Measurements from ENCODE around the gene NRG3.

NRG3 gene

DNA sequence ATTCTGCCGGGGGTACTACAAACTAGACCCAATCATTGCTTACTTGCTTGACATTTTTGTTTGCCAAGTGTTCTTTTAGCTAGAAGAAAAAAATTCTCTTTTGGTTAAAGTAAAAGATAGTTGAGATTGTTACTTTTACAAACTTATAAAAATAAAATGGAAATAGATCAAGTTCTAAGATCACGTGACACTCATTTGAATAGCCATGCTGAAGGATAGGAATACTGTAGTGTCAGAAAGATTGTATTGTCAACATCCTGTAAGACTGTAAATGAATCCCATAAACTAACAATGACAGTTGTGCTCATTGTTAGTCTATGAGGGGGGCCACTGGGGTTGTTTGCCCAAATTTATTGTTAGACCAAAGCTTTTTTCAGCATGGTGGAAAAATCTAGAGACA, 10.5 kb downstream of the NRG3 start:
- DNase-seq: no peak

DNA sequence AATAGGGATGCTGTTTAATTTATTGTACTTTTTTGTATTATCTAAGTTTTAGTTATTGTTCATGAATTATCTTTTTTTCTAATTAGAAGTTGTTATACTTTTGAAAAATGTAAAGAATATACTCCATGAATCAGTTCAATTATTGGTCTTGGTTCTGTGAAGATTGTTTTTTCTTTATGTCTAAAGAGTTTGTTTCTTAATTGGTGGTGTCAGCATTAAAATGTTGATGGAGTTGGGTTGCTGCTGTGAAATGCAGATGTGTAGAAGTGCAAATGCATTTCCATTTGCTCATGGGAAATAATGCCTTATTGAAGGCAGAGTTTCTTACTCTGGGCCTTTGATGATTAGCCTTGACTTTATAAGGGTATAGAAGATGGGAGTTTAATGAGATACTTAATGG, 11.9 kb downstream of the NRG3 start:
- DNase-seq: no peak

DNA sequence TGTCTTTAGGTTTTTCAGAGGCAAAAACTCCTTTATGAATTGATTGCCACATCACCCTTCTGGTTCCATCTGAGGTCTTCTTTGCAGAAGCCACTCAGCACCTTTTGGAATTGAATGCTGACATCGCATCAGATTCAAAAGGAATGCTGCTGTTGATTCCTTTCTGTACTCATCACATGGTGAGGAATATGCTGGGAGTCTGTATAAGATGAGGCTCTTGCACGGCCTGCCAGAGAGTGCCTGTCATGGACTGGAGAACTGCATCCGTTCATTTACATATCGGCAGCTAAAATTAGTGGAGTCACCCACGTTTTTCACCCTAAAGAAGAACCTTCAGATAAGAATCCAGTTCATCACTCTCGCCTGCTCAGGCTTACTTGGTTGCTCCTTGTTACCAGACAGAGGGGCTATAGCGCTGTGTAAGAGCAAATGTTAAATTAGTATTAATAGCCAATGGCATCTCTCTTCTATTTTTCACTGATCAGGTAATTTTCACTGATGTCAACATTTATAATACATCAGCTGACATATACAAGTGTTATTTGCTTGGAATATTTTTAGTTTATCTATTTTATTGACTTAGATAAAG, 14.3 kb downstream of the NRG3 start:
- no peak for DNase-seq

- no peak for DNase-seq
Measured at GRCh38 chr10:81894616-81895015, 19.6 kb downstream of the NRG3 start.

GRCh38 chr10:81898518-81898917, 23.5 kb downstream of the NRG3 start:
- DNase-seq: no peak

- no peak for DNase-seq
Measured at GRCh38 chr10:81900989-81901388, 26.0 kb downstream of the NRG3 start.

- DNase-seq: no peak
Measured at GRCh38 chr10:81903472-81903871, 28.5 kb downstream of the NRG3 start.

GRCh38 chr10:81905161-81905560, 30.2 kb downstream of the NRG3 start:
- DNase-seq: no peak

GRCh38 chr10:81909453-81909852, 34.5 kb downstream of the NRG3 start:
- DNase-seq: no peak

DNA sequence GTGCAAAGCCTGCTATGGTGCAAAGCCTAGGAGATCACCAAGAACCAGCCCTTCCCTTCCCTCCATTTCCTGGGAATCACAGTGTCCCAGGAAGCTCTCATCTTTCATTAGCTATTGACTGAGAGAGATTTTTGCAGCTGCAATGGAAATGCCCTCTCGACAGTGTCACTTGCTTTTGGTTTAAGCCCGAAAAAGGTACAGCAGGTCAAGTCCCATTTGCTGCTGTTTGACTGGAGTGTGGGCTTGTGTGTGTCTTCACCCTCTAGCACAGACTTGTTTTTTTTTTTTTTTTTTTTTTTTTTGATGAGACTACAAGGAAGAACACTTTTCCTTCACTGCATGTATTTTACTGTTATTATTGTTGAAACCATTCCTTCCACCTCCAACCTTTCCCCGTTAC, 36.3 kb downstream of the NRG3 start:
- no peak for DNase-seq

DNA sequence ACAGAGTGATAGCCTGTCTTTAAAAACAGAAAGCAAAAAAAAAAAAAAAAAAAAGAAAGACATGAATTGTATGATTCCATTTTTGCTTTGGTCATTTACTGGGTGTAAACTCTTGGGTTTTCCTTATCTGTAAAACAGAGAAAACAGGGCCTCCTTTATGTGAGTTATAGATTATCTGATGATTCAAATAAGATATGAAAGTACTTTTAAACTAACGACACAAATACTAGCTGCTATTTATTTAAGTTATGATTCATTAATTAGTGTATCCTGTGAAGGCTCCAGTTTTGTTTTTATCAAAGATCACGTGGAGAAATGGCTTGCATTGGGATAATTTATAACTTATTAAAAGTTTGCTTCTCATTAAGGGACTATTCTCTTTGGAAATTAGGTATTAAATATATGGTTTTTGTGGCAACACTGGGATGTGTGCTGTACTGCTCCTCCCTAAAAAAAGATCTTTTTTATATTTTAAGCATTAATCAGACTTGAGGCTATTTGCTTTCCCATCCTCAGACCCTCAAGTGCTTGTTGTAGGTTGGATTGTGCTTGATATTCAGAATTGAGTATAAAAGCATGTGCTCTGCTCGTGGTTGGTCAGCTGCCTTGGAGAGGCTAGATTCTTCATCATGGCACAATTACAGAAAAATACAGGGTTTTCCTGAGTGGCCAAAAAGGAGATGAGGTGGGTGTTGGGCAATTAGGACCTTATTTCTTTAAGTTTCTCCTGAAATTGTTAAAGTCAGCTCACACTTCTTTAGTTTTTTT, 39.9 kb downstream of the NRG3 start:
- DNase-seq: no peak

GRCh38 chr10:81915504-81915897, 40.5 kb downstream of the NRG3 start:
- DNase-seq: no peak

- DNase-seq: no peak
Measured at GRCh38 chr10:81917666-81918065, 42.7 kb downstream of the NRG3 start.

- no peak for DNase-seq
Measured at GRCh38 chr10:81918766-81919165, 43.8 kb downstream of the NRG3 start.

DNA sequence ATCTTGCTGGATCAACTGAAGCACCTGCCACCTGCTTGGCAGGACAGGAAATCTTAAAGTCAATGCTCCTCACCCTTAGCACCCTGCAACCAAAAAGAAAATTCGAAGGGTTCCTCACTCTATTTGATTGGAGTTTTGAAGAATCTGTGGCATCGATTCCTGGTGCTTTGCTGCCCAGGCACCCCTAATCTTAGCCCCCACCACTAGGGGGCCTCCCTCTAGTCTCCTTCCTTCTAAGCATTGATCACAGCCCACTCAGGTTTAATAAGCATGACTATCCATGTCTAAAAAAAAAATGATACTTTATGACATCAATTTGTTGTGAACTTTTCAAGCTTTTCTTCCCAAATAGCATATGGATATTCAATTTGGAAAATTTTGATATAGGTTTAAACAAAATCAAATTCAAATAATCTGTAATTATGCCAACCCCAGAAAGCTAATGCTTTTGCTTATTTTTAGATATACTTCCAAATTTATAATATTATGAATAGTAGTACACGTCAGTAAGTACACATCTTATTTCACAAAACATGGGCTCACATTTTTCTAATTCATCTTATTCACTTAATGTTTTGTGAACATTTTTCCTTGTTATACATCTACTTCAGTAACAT, 45.3 kb downstream of the NRG3 start:
- DNase-seq: no peak

DNA sequence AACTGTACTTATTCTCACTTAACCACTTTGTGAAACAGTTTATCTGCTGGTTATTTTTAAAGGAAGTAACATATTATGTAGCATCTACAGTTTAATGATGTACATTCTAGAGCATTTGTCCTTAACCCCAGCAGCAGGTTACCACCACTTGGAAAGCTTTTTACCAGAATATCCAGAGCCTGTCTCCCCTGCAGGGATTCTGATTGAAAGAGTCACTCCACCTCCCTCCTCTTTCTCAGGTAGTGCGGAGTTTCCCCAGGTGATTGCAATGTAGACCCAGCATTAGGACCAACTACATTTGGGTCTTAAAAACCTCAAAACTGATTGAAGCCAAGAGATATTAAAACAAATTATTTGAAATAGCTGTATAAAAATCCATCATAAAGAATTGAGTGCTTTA, 53.1 kb downstream of the NRG3 start:
- DNase-seq: no peak

- DNase-seq: no peak
Measured at GRCh38 chr10:81943583-81943982, 68.6 kb downstream of the NRG3 start.

DNA sequence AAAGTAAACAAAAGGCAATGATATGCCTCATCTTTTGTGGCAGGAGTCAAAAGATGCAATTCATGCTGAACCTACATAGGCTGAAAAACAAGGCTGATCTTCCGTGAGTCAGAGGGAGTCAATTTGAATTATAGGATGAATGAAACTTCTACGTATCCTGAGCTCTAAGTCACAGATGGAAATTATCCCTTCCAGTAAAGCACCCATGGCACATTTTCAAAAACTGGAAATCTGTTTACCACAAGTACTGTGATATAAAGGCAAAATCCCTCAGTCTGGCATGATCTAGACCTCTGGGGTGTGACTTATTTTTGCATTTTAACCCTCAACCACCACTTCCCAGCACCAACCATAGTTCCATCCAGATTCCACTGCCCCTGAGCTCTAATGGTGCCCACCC, 69.6 kb downstream of the NRG3 start:
- no peak for DNase-seq

GRCh38 chr10:81949283-81949682, 74.3 kb downstream of the NRG3 start:
- no peak for DNase-seq

DNA sequence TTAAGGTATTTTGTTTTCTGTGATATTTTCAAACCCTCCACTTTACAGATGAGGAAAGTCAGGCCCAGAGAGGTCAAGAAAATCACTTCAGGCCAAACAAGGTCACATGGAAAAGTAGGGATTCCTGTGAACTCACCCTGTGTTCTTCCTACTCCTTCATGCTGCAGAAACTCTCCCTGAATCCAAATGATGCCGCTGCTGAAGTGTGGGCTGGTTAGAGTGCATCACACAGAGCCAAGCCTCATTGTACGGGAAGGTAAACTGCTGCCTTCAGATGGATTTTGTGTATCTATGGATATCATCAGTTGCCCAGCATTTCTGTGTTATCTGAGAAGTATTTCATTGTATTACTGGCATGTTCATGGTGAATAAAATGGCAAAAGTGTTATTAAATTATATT, 75.4 kb downstream of the NRG3 start:
- DNase-seq: no peak

DNA sequence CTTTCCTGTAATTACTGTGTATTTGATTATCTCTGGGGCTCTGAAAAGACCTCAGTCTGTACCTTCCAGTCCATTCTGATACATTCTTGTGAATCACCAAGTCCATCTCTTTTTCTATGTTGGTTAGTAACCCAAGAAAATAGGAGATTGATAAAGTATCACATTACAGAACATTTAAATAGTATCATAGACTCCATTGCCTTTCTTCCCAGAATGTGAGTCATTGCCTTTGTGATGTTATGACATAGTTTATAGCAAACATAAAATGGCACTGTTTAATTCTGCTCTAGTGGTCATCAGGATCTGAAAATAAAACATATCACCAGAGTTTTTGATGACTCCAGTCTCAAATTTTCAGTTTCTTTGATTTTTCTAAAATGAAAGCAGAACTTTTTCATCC, 78.4 kb downstream of the NRG3 start:
- DNase-seq: no peak

- DNase-seq: no peak
Measured at GRCh38 chr10:81957976-81958375, 83.0 kb downstream of the NRG3 start.

DNA sequence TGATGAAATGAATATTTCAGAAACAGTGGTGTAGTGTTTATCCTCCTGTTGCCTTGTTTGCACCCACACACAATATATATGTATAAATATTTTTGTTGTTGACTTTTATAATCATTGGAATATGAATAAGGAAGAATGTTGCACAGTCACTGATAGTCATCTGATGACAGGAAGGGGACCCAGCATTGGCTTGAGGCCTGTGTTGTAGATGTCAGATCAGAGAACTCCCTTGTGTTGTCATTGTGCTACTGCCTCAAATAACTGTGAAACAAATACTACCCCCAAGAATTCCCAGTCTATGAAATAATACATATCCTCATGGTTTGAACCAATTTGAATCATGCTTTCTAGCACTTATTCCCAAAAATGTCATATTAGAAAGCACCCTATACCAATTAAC, 84.0 kb downstream of the NRG3 start:
- no peak for DNase-seq

DNA sequence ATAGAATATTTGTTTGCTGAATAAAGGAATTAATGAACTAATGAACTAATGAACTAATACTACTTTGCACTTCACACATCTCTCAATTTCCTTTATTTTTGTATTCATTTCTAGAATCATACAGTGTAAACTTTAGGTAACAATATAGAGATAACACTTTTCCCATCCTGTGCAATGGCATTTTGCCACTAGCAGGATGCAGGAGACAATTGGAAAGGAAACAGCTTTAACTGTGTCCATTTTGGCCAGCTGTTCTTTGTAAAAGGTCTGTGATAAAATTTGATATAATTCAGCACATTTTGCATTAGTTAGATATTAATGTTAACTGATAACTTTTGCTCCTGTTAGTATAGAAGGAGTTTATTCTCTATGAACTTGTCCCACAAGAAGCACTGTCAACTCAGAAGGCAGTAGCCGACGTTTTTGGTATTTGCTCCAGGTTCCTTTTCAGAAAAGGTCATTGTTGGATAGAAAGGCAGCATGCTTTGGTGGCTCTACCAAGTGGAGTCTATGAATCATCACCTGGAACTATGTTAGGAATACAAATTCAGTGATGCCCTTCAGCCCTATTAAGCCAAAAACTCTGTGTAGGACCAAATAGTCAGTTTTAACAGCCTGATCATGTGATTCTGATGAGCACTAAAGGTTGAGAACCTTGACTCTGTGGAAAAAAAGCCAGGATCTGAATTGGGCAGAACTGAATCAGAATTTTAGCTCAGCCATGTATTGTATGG, 86.6 kb downstream of the NRG3 start:
- no peak for DNase-seq
